ENCODE measurements around the gene TRPV5.

Gene TRPV5

GRCh38 chr7:142874837-142875236, 58.7 kb downstream of the TRPV5 start:
- no peak for DNase-seq (ENCODE audit: low read depth)
- TF ChIP-seq CTCF (IDR thresholded peaks at IDR 0.05; ENCODE audit: control insufficient read depth, insufficient read depth, low read depth, low read length, missing control alignments) = no peak
- H3K4me3 ChIP-seq (ENCODE audit: control insufficient read depth, low read depth, low read length) = no peak overlapping the region

GRCh38 chr7:142874409-142874808, 59.1 kb downstream of the TRPV5 start:
- H3K4me3 ChIP-seq (ENCODE audit: control insufficient read depth, low read depth, low read length) = no peak overlapping the region
- TF ChIP-seq CTCF (IDR thresholded peaks at IDR 0.05; ENCODE audit: control insufficient read depth, insufficient read depth, low read depth, low read length, missing control alignments) = no peak
- no peak for DNase-seq (ENCODE audit: low read depth)

- DNase-seq (ENCODE audit: low read depth) = no peak
- H3K4me3 ChIP-seq (ENCODE audit: control insufficient read depth, low read depth, low read length) = no peak overlapping the region
- no peak for TF ChIP-seq CTCF (IDR thresholded peaks at IDR 0.05; ENCODE audit: control insufficient read depth, insufficient read depth, low read depth, low read length, missing control alignments)
These were observed 59.7 kb downstream of the TRPV5 start for GRCh38 chr7:142873871-142874270.

GRCh38 chr7:142873281-142873784, 60.2 kb downstream of the TRPV5 start:
- peak; percentile 50 for TF ChIP-seq CTCF (IDR thresholded peaks at IDR 0.05; ENCODE audit: control insufficient read depth, insufficient read depth, low read depth, low read length, missing control alignments)

GRCh38 chr7:142872106-142872675, 61.4 kb downstream of the TRPV5 start:
- TF ChIP-seq CTCF (IDR thresholded peaks at IDR 0.05; ENCODE audit: control insufficient read depth, insufficient read depth, low read depth, low read length, missing control alignments) = no peak
- DNase-seq (ENCODE audit: low read depth) = no peak
- no peak overlapping the region for H3K4me3 ChIP-seq (ENCODE audit: control insufficient read depth, low read depth, low read length)

More at GRCh38 chr7:142873281-142873784, 60.2 kb downstream of the TRPV5 start:
- DNase-seq (ENCODE audit: low read depth) = no peak
- no peak overlapping the region for H3K4me3 ChIP-seq (ENCODE audit: control insufficient read depth, low read depth, low read length)

GRCh38 chr7:142871260-142872105, 62.1 kb downstream of the TRPV5 start:
- no peak overlapping the region for H3K4me3 ChIP-seq (ENCODE audit: control insufficient read depth, low read depth, low read length)
- DNase-seq (ENCODE audit: low read depth) = no peak
- no peak for TF ChIP-seq CTCF (IDR thresholded peaks at IDR 0.05; ENCODE audit: control insufficient read depth, insufficient read depth, low read depth, low read length, missing control alignments)

Data from AG09309 (cell line).